ENCODE data around the gene MIPOL1.

Gene MIPOL1

GRCh38 chr14:37270629-37271028 is 72.9 kb downstream of the MIPOL1 start:
- H3K79me2 ChIP-seq (ENCODE audit: control insufficient read depth, insufficient read depth, low read length) = no peaks in the 10 kb centered on the region

GRCh38 chr14:37272569-37272968 is 74.8 kb downstream of the MIPOL1 start:
- Histone ChIP-seq H3K79me1 (ENCODE audit: low read length) (no peaks in the 10 kb centered on the region), H2BK120ac (ENCODE audit: low read depth, low read length) (no peak overlapping the region), H2BK5ac (ENCODE audit: low read length) (no peak overlapping the region), H3K27me3 (ENCODE audit: insufficient read depth, low read length, poor library complexity) (no peaks in the 10 kb centered on the region), H3K4me1 (ENCODE audit: control insufficient read depth, low read depth, low read length) (no peaks in the 10 kb centered on the region), H4K8ac (ENCODE audit: low read depth, low read length) (no peak overlapping the region), H4K5ac (ENCODE audit: low read length) (no peak overlapping the region), H3K18ac (ENCODE audit: low read length) (no peak overlapping the region), H3K9ac (ENCODE audit: low read length) (no peak overlapping the region), H3K27ac (ENCODE audit: low read depth, low read length) (no peak overlapping the region), H3K4me3 (ENCODE audit: low read length) (no peak overlapping the region), H3K36me3 (ENCODE audit: control insufficient read depth, insufficient read depth, low read length) (no peaks in the 10 kb centered on the region), H3K79me2 (ENCODE audit: control insufficient read depth, insufficient read depth, low read length) (no peaks in the 10 kb centered on the region), H3K23ac (ENCODE audit: low read length) (no peak overlapping the region), H3K56ac (ENCODE audit: low read length) (no peak overlapping the region), H3K4ac (ENCODE audit: low read depth, low read length) (no peak overlapping the region), H3K4me2 (ENCODE audit: low read length) (no peak overlapping the region), H2AK5ac (ENCODE audit: low read length) (no peak overlapping the region), H2BK15ac (replicated peaks; ENCODE audit: low read depth) (no peak overlapping the region)
- DNase-seq = no peak
- no CpG with 5 or more reads among the region's 2 CpGs for WGBS (ENCODE audit: extremely low coverage, insufficient coverage, low lambda C conversion rate)

More at GRCh38 chr14:37270629-37271028, 72.9 kb downstream of the MIPOL1 start:
- no peaks in the 10 kb centered on the region for H3K4me1 ChIP-seq (ENCODE audit: control insufficient read depth, low read depth, low read length)
- H2AK5ac ChIP-seq (ENCODE audit: low read length) = no peak overlapping the region
- H2BK120ac ChIP-seq (ENCODE audit: low read depth, low read length) = no peak overlapping the region
- H3K18ac ChIP-seq (ENCODE audit: low read length) = no peak overlapping the region
- H3K27ac ChIP-seq (ENCODE audit: low read depth, low read length) = no peak overlapping the region
- no CpG with 5 or more reads among the region's 3 CpGs for WGBS (ENCODE audit: extremely low coverage, insufficient coverage, low lambda C conversion rate)
- H3K4me2 ChIP-seq (ENCODE audit: low read length) = no peak overlapping the region
- H3K56ac ChIP-seq (ENCODE audit: low read length) = no peak overlapping the region
- H3K23ac ChIP-seq (ENCODE audit: low read length) = no peak overlapping the region
- H3K4me3 ChIP-seq (ENCODE audit: low read length) = no peak overlapping the region
- no peak overlapping the region for H2BK15ac ChIP-seq (replicated peaks; ENCODE audit: low read depth)
- H3K4ac ChIP-seq (ENCODE audit: low read depth, low read length) = no peak overlapping the region
- H3K79me1 ChIP-seq (ENCODE audit: low read length) = no peaks in the 10 kb centered on the region
- no peaks in the 10 kb centered on the region for H3K36me3 ChIP-seq (ENCODE audit: control insufficient read depth, insufficient read depth, low read length)
- H4K8ac ChIP-seq (ENCODE audit: low read depth, low read length) = no peak overlapping the region
- no peaks in the 10 kb centered on the region for H3K27me3 ChIP-seq (ENCODE audit: insufficient read depth, low read length, poor library complexity)
- H2BK5ac ChIP-seq (ENCODE audit: low read length) = no peak overlapping the region
- H3K9ac ChIP-seq (ENCODE audit: low read length) = no peak overlapping the region
- no peak for DNase-seq
- H4K5ac ChIP-seq (ENCODE audit: low read length) = no peak overlapping the region

- Histone ChIP-seq H3K27me3 (ENCODE audit: insufficient read depth, low read length, poor library complexity) (no peaks in the 10 kb centered on the region), H2BK15ac (replicated peaks; ENCODE audit: low read depth) (no peak overlapping the region), H3K4me1 (ENCODE audit: control insufficient read depth, low read depth, low read length) (no peaks in the 10 kb centered on the region), H3K9ac (ENCODE audit: low read length) (no peak overlapping the region), H3K4me2 (ENCODE audit: low read length) (no peak overlapping the region), H4K5ac (ENCODE audit: low read length) (no peak overlapping the region), H3K36me3 (ENCODE audit: control insufficient read depth, insufficient read depth, low read length) (no peaks in the 10 kb centered on the region), H3K79me1 (ENCODE audit: low read length) (no peaks in the 10 kb centered on the region), H4K8ac (ENCODE audit: low read depth, low read length) (no peak overlapping the region), H3K23ac (ENCODE audit: low read length) (no peak overlapping the region), H3K4me3 (ENCODE audit: low read length) (no peak overlapping the region), H3K4ac (ENCODE audit: low read depth, low read length) (no peak overlapping the region), H3K27ac (ENCODE audit: low read depth, low read length) (no peak overlapping the region), H3K79me2 (ENCODE audit: control insufficient read depth, insufficient read depth, low read length) (no peaks in the 10 kb centered on the region), H2BK120ac (ENCODE audit: low read depth, low read length) (no peak overlapping the region), H2BK5ac (ENCODE audit: low read length) (no peak overlapping the region), H3K56ac (ENCODE audit: low read length) (no peak overlapping the region), H3K18ac (ENCODE audit: low read length) (no peak overlapping the region), H2AK5ac (ENCODE audit: low read length) (no peak overlapping the region)
- DNase-seq = no peak
- WGBS (ENCODE audit: extremely low coverage, insufficient coverage, low lambda C conversion rate) = no CpG with 5 or more reads among the region's 1 CpG
These were observed 76.9 kb downstream of the MIPOL1 start for GRCh38 chr14:37274652-37275051.

GRCh38 chr14:37275963-37276362 is 78.2 kb downstream of the MIPOL1 start:
- Histone ChIP-seq H3K79me2 (ENCODE audit: control insufficient read depth, insufficient read depth, low read length) (no peaks in the 10 kb centered on the region), H3K18ac (ENCODE audit: low read length) (no peak overlapping the region), H3K27me3 (ENCODE audit: insufficient read depth, low read length, poor library complexity) (no peaks in the 10 kb centered on the region), H3K27ac (ENCODE audit: low read depth, low read length) (no peak overlapping the region), H3K4ac (ENCODE audit: low read depth, low read length) (no peak overlapping the region), H2BK15ac (replicated peaks; ENCODE audit: low read depth) (no peak overlapping the region), H3K4me2 (ENCODE audit: low read length) (no peak overlapping the region), H3K56ac (ENCODE audit: low read length) (no peak overlapping the region), H4K8ac (ENCODE audit: low read depth, low read length) (no peak overlapping the region), H2BK120ac (ENCODE audit: low read depth, low read length) (no peak overlapping the region), H3K23ac (ENCODE audit: low read length) (no peak overlapping the region), H2AK5ac (ENCODE audit: low read length) (no peak overlapping the region), H3K79me1 (ENCODE audit: low read length) (no peaks in the 10 kb centered on the region), H3K4me1 (ENCODE audit: control insufficient read depth, low read depth, low read length) (no peaks in the 10 kb centered on the region), H3K9ac (ENCODE audit: low read length) (no peak overlapping the region), H3K4me3 (ENCODE audit: low read length) (no peak overlapping the region), H3K36me3 (ENCODE audit: control insufficient read depth, insufficient read depth, low read length) (no peaks in the 10 kb centered on the region), H2BK5ac (ENCODE audit: low read length) (no peak overlapping the region), H4K5ac (ENCODE audit: low read length) (no peak overlapping the region)
- DNase-seq = no peak

GRCh38 chr14:37278636-37279538 is 81.2 kb downstream of the MIPOL1 start:
- H3K4me2 ChIP-seq (ENCODE audit: low read length) = no peak overlapping the region
- no peak overlapping the region for H2BK15ac ChIP-seq (replicated peaks; ENCODE audit: low read depth)
- DNase-seq = no peak
- H3K18ac ChIP-seq (ENCODE audit: low read length) = no peak overlapping the region
- H3K27me3 ChIP-seq (ENCODE audit: insufficient read depth, low read length, poor library complexity) = no peaks in the 10 kb centered on the region
- H3K79me2 ChIP-seq (ENCODE audit: control insufficient read depth, insufficient read depth, low read length) = no peaks in the 10 kb centered on the region
- no peak overlapping the region for H3K27ac ChIP-seq (ENCODE audit: low read depth, low read length)
- H3K56ac ChIP-seq (ENCODE audit: low read length) = no peak overlapping the region
- WGBS (ENCODE audit: extremely low coverage, insufficient coverage, low lambda C conversion rate) = no CpG with 5 or more reads among the region's 5 CpGs
- H3K4me3 ChIP-seq (ENCODE audit: low read length) = no peak overlapping the region
- no peak overlapping the region for H2AK5ac ChIP-seq (ENCODE audit: low read length)
- H3K9ac ChIP-seq (ENCODE audit: low read length) = no peak overlapping the region
- no peak overlapping the region for H4K5ac ChIP-seq (ENCODE audit: low read length)
- no peak overlapping the region for H4K8ac ChIP-seq (ENCODE audit: low read depth, low read length)
- no peaks in the 10 kb centered on the region for H3K36me3 ChIP-seq (ENCODE audit: control insufficient read depth, insufficient read depth, low read length)
- no peak overlapping the region for H2BK5ac ChIP-seq (ENCODE audit: low read length)
- H3K79me1 ChIP-seq (ENCODE audit: low read length) = no peaks in the 10 kb centered on the region
- H3K23ac ChIP-seq (ENCODE audit: low read length) = no peak overlapping the region
- no peaks in the 10 kb centered on the region for H3K4me1 ChIP-seq (ENCODE audit: control insufficient read depth, low read depth, low read length)
- H3K4ac ChIP-seq (ENCODE audit: low read depth, low read length) = no peak overlapping the region
- no peak overlapping the region for H2BK120ac ChIP-seq (ENCODE audit: low read depth, low read length)

GRCh38 chr14:37279818-37280217 is 82.1 kb downstream of the MIPOL1 start:
- Histone ChIP-seq H3K27me3 (ENCODE audit: insufficient read depth, low read length, poor library complexity) (no peaks in the 10 kb centered on the region), H2BK120ac (ENCODE audit: low read depth, low read length) (no peak overlapping the region), H2BK15ac (replicated peaks; ENCODE audit: low read depth) (no peak overlapping the region), H3K4ac (ENCODE audit: low read depth, low read length) (no peak overlapping the region), H2BK5ac (ENCODE audit: low read length) (no peak overlapping the region), H3K79me2 (ENCODE audit: control insufficient read depth, insufficient read depth, low read length) (no peaks in the 10 kb centered on the region), H3K36me3 (ENCODE audit: control insufficient read depth, insufficient read depth, low read length) (no peaks in the 10 kb centered on the region), H4K8ac (ENCODE audit: low read depth, low read length) (no peak overlapping the region), H3K4me3 (ENCODE audit: low read length) (no peak overlapping the region), H3K27ac (ENCODE audit: low read depth, low read length) (no peak overlapping the region), H3K23ac (ENCODE audit: low read length) (no peak overlapping the region), H2AK5ac (ENCODE audit: low read length) (no peak overlapping the region), H3K56ac (ENCODE audit: low read length) (no peak overlapping the region), H3K18ac (ENCODE audit: low read length) (no peak overlapping the region), H3K4me1 (ENCODE audit: control insufficient read depth, low read depth, low read length) (no peaks in the 10 kb centered on the region), H3K79me1 (ENCODE audit: low read length) (no peaks in the 10 kb centered on the region), H3K9ac (ENCODE audit: low read length) (no peak overlapping the region), H3K4me2 (ENCODE audit: low read length) (no peak overlapping the region), H4K5ac (ENCODE audit: low read length) (no peak overlapping the region)
- whole genome bisulfite sequencing (ENCODE audit: extremely low coverage, insufficient coverage, low lambda C conversion rate) = no CpG with 5 or more reads among the region's 2 CpGs
- DNase-seq = no peak

Measured in mesendoderm (in vitro differentiated cells).